ENCODE results near the gene INPP5E. TPM values are rescaled to one million over a fixed set of nuclear protein-coding genes. Genes with fewer than 3 reads are reported as not detected.

Gene INPP5E
- total RNA-seq, 2 experiments from 2014 or later = 20.2 to 21.3 TPM

DNA sequence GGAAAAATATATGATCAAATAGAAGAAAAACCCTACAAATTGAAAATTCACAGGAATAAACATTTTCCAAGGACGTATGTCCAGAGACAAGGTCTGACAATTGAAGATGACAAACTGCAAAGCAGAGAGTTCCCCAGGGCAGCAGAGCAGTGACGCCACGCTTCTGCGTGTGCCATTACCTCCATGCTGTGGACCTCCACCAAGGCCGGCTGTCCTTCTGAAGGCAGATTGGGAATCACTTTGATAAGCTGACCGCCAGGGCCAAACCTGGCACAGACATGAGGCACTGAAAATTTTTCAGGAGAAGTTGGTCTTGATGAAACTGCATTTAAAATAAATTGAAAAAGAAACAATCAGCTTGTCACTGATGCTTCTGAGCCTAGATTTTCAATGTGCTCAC lies 24.6 kb upstream of the INPP5E start:
- Histone ChIP-seq H3K9me2 (ENCODE audit: insufficient read depth, low read length) (no peaks in the 10 kb centered on the region), H3K4me2 (ENCODE audit: low read length) (no peak overlapping the region), H4K20me1 (ENCODE audit: insufficient read depth, low read length) (no peaks in the 10 kb centered on the region), H3K9me3 (ENCODE audit: low read length) (no peaks in the 10 kb centered on the region), H3K4me1 (ENCODE audit: insufficient read depth, low read length, poor library complexity, severe bottlenecking) (no peaks in the 10 kb centered on the region), H3K27ac (ENCODE audit: low read depth, low read length, poor library complexity, severe bottlenecking) (no peak overlapping the region), H3K4me3 (ENCODE audit: low read depth, low read length, poor library complexity, severe bottlenecking) (no peak overlapping the region), H3K79me2 (ENCODE audit: insufficient read depth, low read depth, low read length) (no peaks in the 10 kb centered on the region), H3K36me3 (ENCODE audit: insufficient read depth, low read length) (peaks cover 95% of the 10 kb centered on the region), H2AFZ (ENCODE audit: low read length) (no peak overlapping the region)
- intact Hi-C loops (cut with micrococcal nuclease; ENCODE audit: unreplicated experiment) = no loop called here
- POLR2A ChIA-PET = no interaction called here
- BruUV-seq (replicated peaks) = no TSS peak
- TF ChIP-seq, protein P1, sequence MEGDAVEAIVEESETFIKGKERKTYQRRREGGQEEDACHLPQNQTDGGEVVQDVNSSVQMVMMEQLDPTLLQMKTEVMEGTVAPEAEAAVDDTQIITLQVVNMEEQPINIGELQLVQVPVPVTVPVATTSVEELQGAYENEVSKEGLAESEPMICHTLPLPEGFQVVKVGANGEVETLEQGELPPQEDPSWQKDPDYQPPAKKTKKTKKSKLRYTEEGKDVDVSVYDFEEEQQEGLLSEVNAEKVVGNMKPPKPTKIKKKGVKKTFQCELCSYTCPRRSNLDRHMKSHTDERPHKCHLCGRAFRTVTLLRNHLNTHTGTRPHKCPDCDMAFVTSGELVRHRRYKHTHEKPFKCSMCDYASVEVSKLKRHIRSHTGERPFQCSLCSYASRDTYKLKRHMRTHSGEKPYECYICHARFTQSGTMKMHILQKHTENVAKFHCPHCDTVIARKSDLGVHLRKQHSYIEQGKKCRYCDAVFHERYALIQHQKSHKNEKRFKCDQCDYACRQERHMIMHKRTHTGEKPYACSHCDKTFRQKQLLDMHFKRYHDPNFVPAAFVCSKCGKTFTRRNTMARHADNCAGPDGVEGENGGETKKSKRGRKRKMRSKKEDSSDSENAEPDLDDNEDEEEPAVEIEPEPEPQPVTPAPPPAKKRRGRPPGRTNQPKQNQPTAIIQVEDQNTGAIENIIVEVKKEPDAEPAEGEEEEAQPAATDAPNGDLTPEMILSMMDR (conservative IDR thresholded peaks at IDR 0.05; ENCODE audit: low read length) = no peak
- TF ChIP-seq EZH2phosphoT487 (IDR thresholded peaks at IDR 0.05; ENCODE audit: borderline replicate concordance, low read depth, low read length) = no peak
- no peak for DNase-seq (ENCODE audit: low spot score)
- CTCF ChIA-PET (ENCODE audit: unreplicated experiment) = no interaction called here

DNA sequence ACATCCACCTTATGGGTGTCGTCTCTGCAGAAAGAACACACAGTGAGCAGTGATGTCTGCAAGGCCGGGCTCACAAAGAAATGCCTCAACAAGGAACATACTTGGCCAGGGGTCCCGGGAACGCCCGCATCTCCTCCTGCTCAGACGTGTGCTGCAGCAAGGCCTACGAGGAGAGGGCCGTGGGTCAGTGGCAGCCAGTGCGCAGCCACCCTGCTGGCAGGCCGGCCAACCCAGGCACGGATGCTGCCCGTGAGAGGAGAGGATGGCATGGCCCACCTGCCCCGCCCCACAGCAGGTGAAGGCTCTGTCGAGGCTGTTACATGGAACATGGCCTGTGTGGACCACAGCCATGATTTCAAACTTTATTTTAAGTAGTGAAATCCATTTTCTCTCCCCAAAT lies 23.9 kb upstream of the INPP5E start:
- no TSS peak for BruUV-seq (replicated peaks)
- Histone ChIP-seq H4K20me1 (ENCODE audit: insufficient read depth, low read length) (no peaks in the 10 kb centered on the region), H3K4me3 (ENCODE audit: low read depth, low read length, poor library complexity, severe bottlenecking) (no peak overlapping the region), H3K27ac (ENCODE audit: low read depth, low read length, poor library complexity, severe bottlenecking) (no peak overlapping the region), H3K79me2 (ENCODE audit: insufficient read depth, low read depth, low read length) (no peaks in the 10 kb centered on the region), H2AFZ (ENCODE audit: low read length) (no peak overlapping the region), H3K4me2 (ENCODE audit: low read length) (no peak overlapping the region), H3K9me3 (ENCODE audit: low read length) (no peaks in the 10 kb centered on the region), H3K36me3 (ENCODE audit: insufficient read depth, low read length) (peaks cover 95% of the 10 kb centered on the region), H3K4me1 (ENCODE audit: insufficient read depth, low read length, poor library complexity, severe bottlenecking) (no peaks in the 10 kb centered on the region), H3K9me2 (ENCODE audit: insufficient read depth, low read length) (no peaks in the 10 kb centered on the region)
- no peak for DNase-seq (ENCODE audit: low spot score)
- TF ChIP-seq, protein P1 (conservative IDR thresholded peaks at IDR 0.05; ENCODE audit: low read length) = no peak
- TF ChIP-seq EZH2phosphoT487 (IDR thresholded peaks at IDR 0.05; ENCODE audit: borderline replicate concordance, low read depth, low read length) = no peak
- POLR2A ChIA-PET = no interaction called here
- intact Hi-C loops (cut with micrococcal nuclease; ENCODE audit: unreplicated experiment) = no loop called here
- CTCF ChIA-PET (ENCODE audit: unreplicated experiment) = no interaction called here

DNA sequence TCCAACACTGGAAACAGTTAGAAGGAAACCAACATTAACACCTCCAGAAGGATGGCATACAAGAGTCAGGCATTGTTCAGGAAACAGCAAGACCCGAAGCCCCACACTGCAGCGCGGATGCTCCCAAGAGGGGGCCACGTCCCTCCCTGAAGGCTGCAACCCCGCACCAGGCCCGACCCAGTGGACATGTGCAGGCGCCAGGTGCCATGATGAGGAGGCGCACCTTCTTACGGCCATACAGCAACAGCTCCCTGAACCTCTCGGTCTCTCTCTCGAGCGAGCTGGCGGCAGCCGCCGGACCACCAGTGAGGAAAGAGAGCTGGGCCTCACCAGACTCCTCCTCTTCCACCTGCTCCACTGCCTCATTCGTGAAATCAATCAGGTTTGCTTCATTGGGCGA lies 23.0 kb upstream of the INPP5E start:
- H3K36me3 ChIP-seq (ENCODE audit: insufficient read depth, low read length) = peaks cover 93% of the 10 kb centered on the region
- H3K79me2 ChIP-seq (ENCODE audit: insufficient read depth, low read depth, low read length) = no peaks in the 10 kb centered on the region
- H3K4me3 ChIP-seq (ENCODE audit: low read depth, low read length, poor library complexity, severe bottlenecking) = no peak overlapping the region
- ChIA-PET POLR2A (no interaction called here), CTCF (ENCODE audit: unreplicated experiment) (no interaction called here)
- TF ChIP-seq EZH2phosphoT487 (IDR thresholded peaks at IDR 0.05; ENCODE audit: borderline replicate concordance, low read depth, low read length) = no peak
- TF ChIP-seq, protein P1 (conservative IDR thresholded peaks at IDR 0.05; ENCODE audit: low read length) = no peak
- H3K4me2 ChIP-seq (ENCODE audit: low read length) = no peak overlapping the region
- no peaks in the 10 kb centered on the region for H3K9me3 ChIP-seq (ENCODE audit: low read length)
- no peak for DNase-seq (ENCODE audit: low spot score)
- no TSS peak for BruUV-seq (replicated peaks)
- H3K27ac ChIP-seq (ENCODE audit: low read depth, low read length, poor library complexity, severe bottlenecking) = no peak overlapping the region
- H3K4me1 ChIP-seq (ENCODE audit: insufficient read depth, low read length, poor library complexity, severe bottlenecking) = no peaks in the 10 kb centered on the region
- H3K9me2 ChIP-seq (ENCODE audit: insufficient read depth, low read length) = no peaks in the 10 kb centered on the region
- H4K20me1 ChIP-seq (ENCODE audit: insufficient read depth, low read length) = no peaks in the 10 kb centered on the region
- H2AFZ ChIP-seq (ENCODE audit: low read length) = no peak overlapping the region
- intact Hi-C loops (cut with micrococcal nuclease; ENCODE audit: unreplicated experiment) = no loop called here

All from OCI-LY7 (cell line).